Esophagus muscularis mucosa (tissue), 3 donors: Measurements from ENCODE around the gene SCN3A.

Experiments used
- EP300 ChIP-seq: sonication (generic); formaldehyde crosslinking; IDR thresholded peaks from one replicate; pipeline ENCODE4 v1.6.1; 2017; ENCODE audit warnings: antibody characterized with exemption
- POLR2AphosphoS5 ChIP-seq, 2 donors: sonication (generic); formaldehyde crosslinking; IDR thresholded peaks; one replicate each; pipeline ENCODE4 v1.6.1; 2017; ENCODE audit warnings: antibody characterized with exemption in 2 of 2

DNA sequence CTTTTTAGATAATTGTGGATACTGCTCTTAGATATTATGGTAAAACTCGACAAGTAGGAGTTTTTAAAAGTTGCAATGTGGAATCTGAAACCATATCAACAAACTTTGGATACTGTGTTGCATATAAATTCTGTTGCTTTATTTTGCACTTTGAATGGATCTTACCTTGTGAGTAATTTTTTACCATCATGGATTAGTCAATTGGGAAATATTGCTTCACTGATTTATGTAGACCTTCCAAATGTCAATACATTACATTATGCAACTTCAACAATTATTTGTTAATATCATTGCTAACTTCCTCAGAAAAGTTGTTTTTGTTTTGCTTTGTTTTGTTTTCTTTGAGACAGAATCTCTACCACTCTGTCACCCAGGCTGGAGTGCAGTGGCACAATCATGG lies 146.5 kb downstream of the SCN3A start:
- no peak for TF ChIP-seq EP300
- no peak for TF ChIP-seq POLR2AphosphoS5 (IDR thresholded peaks at IDR 0.05)
